DMS 273 (cell line): ENCODE results near the gene DLX3.
"Not testable (repeated sequence)": the region's sequence is repeated elsewhere in the genome, so short reads cannot be mapped to it uniquely, and the experiment has no call there.

Experiments used
- DNase-seq: peaks from one replicate; lab custom pipeline; 2025; ENCODE audit not compliant: unreplicated experiment; lab: John Stamatoyannopoulos, UW

Gene DLX3

DNA sequence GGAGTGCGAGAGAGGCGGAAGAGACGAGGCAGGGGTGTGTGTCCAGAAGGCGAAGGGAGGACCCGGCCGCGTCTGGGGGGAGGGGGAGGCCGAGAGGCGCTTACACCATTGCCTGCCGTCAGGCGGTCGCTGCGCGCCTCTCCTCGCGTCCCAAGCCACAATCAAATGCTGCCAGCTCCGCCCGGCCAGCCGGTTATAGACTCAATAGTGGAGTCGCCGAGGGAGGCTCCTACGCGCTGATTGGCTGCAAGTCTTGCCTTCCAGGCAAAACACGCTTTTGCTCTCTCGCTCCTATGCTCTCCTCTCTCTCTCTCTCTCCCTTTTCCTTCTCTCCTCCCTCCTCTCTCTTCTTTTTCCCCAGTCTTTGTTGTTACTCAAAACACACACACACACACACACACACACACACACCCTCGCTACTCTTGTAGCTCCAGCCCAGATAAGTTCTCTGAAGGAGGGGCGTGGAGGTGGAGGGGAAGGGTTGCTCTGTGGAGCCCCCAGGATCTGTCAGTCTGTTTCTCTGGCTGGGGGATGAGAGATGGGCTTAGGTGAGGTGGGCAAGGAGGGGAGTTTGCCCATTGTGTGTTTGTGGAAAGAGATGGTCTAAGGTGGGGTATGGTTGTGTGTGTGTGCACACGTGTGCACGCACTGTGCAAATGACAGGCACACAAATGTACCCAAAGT is at the start of gene DLX3:
Gene DLX3 (minus strand): TSS at position 170 of the 684 bp plus-strand sequence. CDS start 226 bp downstream, outside the sequence.
- DNase-seq = peak; percentile 97

DNA sequence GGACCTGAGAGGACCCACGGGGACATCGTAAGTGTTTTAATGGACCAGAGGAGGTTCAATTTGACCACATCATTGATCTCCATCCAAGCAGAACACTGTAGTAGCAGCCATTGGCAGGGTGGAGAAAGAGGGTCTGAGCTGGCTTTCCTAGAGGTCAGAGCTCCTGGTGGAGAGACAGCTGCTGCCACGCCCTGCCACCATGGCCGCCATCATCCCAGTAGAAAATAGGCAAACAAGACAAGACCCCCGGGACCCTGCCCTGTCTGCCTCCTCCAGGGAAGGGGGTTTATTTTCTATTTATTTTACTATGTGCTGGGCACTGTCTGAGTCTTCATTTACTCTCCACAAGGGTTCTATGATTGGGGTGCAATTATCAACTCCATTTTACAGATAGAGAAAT is 49.5 kb upstream of the DLX3 start:
- no peak for DNase-seq

DNA sequence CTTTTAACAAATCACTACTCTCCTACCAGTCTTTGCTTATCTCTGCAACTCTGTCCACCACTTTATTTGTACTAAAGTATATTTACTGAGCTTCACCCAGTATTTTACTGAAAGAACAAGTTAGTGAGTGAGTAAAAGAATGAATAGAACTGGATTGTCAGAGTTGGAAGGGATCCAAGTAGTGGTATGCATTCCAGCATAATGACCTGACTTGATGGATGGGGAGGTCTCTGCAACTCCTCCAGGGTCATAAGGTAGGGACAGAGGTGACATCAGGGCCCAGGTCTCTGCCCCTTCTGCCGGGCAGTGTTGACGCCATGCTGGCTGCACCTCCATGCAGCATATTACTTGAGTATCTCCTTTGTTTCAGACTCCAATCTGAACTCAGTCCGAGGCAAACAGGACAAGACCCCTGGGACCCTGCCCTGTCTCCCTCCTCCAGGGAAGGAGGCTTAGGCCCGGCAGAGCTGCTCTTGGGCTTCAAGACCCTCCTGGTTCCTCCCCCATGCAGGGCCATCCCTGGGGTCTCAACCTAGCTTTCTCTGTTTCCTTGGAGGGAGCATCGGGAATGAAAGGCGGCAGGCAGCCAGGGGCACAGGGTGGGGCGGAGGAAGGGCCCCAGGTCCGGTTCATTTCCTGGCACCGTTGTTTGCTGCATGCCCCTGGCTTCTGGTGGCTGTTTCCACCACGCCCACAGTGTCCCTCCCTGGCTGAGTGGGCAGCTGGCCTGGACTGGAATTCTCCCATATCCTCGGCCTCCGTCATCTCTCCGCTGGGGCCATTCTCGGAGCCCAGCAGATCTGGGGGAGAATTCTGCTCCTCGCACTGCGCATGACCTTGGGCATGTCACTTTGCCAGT is 48.5 kb upstream of the DLX3 start:
- no peak for DNase-seq

DNA sequence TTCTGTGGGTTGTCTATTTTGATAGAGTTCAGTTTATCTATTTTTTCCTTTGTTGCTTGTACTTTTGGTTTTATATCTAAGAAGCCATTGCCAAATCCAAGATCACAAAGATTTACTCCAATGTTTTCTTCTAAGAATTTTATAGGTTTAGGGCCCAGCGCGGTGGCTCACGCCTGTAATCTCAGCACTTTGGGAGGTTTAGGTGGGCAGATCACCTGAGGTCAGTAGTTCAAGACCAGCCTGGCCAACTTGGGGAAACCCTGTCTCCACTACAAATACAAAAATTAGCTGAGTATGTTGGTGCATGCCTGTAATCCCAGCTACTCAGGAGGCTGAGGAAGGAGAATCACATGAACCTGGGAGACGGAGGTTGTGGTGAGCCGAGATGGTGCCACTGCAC is 47.2 kb upstream of the DLX3 start:
- no peak for DNase-seq

DNA sequence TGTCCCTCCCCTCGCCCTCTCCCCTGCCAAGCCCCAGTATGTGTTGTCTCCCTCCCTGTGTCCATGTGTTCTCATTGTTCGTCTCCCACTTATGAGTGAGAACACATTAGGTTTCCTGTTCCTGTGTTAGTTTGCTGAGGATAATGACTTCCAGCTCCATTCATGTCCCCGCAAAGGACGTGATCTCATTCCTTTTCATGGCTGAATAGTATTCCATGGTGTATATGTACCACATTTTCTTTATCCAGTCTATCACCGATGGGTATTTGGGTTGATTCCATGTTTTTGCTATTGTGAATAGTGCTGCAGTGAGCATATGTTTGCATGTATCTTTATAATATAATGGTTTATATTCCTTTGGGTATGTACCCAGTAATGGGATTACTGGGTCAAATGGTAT is 45.5 kb upstream of the DLX3 start:
- not testable (repeated sequence) for DNase-seq

DNA sequence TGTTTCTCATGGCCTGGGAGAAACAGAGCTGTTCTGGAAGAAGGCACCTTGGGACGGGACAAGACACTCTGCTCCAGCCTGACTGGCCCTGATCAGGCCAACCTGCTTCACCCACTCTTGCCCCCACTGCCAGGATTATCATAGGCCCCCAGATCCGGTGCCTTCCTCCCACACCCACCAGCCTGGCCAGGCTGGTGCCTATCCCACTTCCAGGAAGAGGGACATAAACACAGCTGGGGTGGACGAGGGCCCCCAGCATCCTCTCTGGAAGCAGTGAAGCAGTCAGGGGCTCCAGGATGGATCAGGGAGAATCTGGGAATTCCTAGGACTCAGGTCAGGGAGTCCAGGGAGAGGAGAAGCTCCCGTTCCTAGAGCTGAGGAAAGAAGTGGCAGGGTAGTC is 44.0 kb upstream of the DLX3 start:
- DNase-seq = no peak

DNA sequence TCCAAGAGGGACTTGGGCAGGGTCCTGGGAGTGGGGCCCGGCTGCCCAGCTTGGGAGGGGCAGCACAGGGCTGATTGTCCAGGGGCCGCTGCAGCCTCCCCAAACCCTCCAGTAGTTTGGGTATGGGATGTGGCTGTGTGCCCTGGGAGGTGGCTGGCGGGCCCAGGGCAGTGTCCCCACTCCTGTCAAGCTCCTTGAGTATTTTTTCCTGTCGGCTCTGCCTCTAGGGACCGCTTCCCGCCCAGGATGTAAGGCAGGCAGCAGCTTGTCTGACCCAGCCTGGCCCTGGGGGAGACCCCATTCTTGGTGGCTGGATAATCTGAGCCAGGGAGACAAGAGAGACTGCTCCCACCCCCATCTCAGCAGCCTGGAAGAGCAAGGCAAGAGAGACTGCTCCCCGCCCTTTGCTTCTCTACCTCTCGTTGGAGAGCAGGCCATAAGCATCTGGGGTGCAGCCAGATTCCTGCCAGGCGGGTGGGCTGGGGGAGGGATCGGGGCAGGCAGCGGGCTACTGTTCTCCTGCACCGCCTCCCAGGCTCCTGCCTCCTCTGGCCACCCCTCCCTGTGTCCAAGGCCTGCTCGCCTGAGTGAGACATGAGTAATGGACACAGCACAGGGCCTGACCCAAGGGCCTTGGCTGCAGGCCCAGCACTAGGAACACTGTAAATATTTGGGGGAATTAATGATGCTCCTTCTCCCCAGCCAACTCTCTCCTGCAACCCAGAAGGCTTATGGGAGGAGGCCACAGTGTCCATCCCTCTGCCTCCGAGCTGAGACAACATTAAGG is 42.5 kb upstream of the DLX3 start:
- no peak for DNase-seq

DNA sequence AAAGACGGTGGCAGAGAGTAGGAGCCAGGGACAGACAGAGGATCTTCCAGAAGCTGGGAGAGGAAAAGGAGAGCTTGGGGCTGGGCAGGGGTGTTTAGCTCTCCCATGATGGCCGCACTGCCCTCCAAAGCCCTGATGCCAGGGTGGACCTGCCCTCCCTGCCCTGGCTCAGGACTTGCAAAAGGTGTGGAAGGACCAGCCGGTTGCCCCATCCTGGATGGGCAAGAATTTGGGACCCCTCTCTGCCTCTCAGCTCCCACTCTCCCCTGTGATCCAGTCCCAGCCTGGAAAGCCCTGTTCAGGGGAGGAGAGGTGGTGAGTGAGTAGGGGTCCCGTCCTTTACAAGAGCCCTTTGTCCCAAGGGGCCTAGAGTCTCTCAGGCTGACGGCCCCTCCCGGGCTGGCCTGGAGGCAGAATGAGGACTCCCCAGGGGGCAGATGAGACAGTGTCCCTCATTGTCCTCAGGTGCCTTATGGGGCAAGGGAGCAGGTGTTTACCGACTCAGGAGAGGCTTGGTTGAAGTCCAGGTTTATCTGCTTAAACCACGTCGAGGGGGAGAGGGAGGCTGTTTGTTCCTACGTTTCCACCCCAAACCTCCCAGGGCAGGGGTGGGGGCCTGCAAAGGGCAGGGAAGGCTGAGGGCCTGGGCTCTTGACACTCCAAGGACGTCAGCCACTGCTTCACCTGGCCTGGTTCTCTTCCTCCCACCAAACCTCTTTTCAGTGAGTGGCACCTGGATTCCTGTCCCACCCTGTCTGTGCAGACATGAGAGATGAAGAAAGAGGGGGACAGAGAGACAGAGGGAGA is 41.6 kb upstream of the DLX3 start:
- no peak for DNase-seq

DNA sequence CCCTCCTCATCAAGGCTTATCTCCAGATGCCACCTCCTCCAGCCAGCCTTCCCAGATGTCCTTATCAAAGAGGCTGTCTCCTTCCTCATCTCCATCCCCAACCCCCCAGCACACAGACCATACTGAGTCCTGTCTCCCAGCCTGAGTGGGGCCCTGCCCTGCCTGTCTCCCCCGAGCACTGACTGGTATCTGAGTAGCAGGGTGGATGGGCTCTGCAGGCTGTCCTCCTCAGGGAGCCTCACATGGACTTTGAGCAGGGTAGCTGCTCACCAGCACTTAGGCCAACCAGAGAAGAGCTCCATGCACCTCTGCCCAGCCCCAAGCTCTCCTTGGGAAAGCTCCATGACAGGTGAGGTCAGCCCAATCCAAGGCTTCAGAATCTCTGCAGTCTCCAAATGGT is 40.9 kb upstream of the DLX3 start:
- DNase-seq = no peak

DNA sequence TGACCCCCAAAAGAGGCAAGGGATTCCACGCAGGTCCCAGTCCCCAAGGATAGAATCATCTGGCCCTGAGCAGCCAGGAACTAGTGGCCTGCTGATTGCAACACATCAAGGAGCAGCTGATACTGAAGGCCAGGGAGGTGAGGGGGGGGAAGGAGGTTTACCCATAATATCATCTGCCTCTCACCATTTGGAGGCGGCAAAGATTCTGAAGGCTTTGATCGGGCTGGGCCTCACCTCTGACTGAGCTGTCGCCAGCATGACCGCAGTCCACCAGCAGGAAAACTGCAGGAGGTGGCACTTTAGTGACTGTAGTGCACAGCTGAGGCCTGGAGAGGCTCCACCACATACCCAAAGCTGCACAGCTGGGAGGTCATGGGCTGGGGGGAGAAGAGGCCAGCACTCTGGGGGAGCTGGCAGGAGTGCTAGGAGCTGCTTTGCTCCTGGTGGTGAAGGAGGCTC is 40.4 kb upstream of the DLX3 start:
- DNase-seq = no peak

DNA sequence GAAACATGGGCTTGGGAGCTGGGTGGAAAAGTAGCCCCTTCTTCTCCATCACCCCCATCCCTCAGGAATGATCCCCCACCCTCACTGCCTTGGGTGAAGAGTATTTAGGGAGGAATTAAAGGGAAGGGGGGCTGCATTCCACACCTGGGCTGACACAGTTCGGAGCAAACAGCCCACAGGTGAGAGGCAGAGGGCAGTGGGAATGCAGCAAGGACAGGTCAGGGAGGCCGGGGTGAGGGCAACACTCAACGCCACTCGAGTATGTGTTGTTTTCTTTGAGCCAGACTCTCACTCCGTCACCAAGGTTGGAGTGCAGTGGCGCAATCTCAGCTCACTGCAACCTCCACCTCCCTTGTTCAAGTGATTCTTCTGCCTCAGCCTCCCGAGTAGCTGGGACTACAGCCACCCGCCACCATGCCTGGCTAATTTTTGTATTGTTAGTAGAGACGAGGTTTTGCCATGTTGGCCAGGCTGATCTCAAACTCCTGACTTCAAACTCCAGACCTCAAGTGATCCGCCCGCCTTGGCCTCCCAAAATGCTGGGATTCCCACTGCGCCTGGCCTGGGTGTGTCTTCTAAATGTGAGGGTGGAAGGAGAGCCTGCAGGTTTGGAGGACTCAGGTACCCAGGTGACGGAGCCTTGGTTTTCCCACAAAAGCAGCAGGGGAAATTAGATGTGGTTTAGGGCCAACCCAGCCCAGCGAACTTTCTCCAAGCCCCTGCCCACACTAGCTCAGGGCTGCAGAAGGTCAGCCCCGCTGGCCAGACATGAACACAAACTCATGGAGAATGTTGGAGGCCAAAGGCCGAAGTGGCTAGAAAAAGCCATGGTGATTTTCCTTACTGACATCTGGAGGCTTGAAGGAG is 39.7 kb upstream of the DLX3 start:
- no peak for DNase-seq

DNA sequence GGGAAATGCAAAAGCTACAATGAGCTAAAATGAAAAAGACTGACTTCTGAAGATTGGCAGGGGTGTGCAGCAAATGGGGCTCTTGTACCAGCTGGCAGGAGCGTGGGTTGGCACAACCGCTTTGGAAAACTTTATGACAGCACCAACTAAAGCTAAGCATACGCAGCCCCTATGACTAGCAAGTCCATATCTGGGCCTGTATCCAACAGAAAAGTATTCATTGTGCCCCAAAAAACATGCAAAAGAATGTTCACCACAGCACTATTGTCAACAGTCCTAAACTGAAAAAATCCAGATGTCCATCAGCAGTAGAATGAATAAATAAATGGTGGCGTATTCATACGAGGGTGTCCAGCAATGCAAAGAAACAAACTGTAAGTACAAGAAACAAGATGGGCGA is 38.3 kb upstream of the DLX3 start:
- DNase-seq = no peak

DNA sequence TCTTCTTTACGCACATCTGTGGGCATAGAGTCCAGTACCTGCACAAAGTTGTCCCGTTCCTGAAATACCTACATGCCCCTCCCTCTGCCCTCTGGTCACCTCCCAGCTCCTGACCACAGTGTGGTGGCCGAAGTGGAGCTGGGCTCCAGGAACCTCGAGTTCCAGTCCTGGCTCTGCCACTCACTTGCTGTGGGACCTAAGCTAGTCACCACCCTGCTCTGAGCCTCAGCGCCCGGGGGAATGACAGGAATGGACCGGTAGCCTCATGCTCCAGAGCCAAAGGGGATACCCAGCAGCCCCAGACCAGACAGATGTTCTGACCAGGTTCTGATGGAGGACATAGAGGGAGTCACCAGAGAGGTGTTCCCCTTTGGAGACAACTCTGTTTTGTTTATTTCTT is 34.2 kb upstream of the DLX3 start:
- no peak for DNase-seq

DNA sequence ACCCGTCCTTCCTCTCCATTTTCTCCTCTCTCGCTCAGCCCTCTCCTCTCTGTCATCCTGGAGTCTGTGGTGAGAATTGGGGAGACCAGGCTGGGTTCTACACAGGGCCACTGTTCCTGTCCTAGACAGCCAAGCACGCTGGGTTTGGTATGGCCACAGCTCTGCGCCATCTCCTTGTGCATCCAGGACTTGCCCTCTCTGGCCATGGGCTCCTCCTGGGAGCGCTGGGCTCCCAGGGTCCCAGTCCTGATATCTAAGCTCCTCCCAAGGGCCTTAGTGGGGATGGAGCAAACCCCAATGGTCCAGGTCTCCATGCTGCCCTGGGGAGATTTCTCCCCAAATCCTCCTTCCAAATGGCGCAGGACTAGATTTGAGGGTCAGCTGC is 33.7 kb upstream of the DLX3 start:
- no peak for DNase-seq

DNA sequence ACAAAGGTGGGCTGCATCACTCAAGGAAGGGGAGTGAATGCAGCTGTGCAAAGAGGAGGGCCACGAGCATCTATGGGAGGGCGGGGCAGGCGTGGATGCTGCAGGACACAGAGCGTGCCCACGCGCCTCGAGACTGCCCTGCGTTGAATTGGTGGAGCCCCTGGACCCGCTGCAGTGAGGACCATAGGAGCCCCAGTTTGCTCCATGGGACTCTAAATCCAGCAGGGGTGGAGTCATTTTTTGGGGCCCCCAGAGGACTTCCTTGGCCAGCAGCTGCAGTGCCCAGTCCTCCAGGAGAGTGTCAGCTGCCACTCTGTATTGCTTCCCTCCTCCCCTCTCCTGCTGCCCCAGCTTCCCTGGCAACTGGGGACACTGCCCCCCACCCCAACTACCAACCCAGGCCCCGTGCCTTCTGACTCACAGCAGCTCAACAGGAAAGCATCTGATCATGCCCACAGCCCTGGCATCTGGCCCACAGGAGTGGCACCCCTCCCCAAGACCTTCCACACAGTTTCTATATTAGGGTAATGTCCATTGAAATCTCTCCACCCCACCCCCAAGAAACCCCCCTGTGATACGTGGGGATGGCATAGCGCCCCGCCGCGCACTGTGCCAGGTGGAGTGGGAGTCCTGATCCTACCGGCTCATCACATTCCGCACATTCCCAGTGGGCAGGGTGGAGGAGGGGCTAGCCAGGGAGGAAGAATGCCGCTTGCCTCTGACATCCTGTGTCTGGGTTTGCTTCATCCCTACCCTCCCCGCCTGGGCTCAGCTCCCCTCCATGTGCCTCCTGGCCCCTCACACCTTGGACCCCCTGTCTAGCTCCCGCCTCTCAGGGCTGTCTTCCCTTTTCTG is 33.1 kb upstream of the DLX3 start:
- DNase-seq = peak; percentile 27

DNA sequence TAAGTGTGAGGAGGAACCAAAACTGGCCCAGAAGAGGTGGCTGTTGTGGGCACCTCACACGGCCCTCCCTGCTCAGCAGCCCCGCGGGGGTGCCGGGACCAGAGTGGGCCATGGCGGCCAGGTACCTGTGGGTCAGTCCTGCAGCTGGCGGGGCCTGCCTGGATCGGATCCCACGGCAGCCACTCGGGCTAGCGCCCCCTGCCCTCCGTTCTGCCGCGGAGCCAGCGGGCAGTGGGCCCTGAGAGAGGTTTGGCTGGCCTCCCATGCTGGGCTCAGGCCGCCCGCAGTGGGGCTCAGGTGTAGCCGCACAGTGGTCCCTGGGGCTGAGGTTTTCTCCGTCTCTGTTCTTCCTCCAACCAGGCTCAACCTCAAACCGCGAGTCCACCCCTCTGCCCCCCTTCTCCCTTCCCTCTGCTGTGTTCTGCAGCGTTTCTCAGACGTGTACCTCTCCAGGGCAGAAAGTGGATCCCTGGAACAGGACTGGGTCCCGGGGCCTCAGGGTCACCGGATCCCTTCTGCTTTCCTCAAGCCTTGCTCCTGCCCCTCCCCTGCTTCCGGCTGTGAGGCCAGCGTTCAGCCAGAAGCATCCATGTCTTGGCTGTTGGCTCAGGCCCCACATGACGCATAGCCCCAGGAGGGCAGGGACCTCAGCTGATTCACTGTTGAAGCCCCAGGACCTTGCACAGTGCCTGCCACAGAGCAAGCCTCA is 32.3 kb upstream of the DLX3 start:
- no peak for DNase-seq

DNA sequence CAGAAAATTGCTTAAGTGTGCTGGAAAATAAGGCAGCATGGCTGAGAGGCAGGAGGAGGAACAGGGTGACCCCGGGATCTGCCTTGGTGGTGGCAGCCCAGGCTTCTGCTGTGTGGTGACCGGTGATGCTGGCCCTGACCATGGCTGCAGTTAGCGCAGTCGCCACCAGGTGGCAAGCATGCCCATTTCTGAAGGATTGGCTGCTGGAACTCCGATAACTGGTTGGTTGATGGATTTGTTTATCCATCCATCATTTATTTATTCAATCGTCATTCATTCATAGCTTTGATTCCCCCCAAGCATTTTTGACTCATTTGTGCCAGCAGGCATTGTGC is 31.8 kb upstream of the DLX3 start:
- peak; percentile 82 for DNase-seq

DNA sequence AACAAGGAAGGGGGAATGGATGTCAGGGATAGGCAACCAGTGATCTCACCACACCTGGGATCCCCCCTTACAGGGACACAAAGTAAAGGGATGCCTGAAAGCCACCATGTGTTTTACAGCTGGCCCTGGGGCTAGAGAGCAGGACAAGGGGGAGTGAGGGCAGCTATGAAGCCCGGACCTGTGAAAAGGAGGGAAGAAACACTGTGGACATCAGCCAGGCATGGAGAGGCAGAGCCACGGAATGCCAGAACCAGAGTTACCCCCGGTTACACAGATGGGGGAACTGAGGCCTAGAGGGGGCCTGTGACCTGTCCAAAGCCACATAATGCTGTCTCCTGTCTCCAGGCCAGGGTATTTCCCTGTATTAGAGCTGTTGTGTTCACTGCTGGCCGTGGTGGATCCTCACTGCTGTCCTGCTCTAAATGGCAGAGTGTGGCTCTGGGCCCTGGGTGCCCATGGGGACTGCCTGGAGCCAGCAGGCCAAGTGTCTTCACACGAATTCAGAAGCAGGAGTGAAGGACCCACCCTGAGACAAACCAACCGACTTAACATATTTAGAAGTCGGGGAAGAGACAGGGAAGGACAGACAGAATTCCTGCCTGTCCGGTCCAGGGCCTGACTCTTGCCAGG is 31.1 kb upstream of the DLX3 start:
- no peak for DNase-seq
